ENCODE data around the gene MRPS2. TPM values are rescaled to one million over a fixed set of nuclear protein-coding genes. Genes with fewer than 3 reads are reported as not detected.
"Not testable (repeated sequence)": the region's sequence is repeated elsewhere in the genome, so short reads cannot be mapped to it uniquely, and the experiment has no call there.

Gene MRPS2
- total RNA-seq, 1 experiment from 2014 or later: 105 TPM

- peak; percentile 87 for DNase-seq (ENCODE audit: low spot score)
These were observed 984 bp upstream of the MRPS2 start for GRCh38 chr9:135499326-135500070.

GRCh38 chr9:135500071-135500524, 384 bp upstream of the MRPS2 start:
- peak; percentile 27 for DNase-seq (ENCODE audit: low spot score)

- no peak for DNase-seq (ENCODE audit: low spot score)
These were observed 1.0 kb downstream of the MRPS2 start for GRCh38 chr9:135501261-135502167.

- DNase-seq (ENCODE audit: low spot score): no peak
These were observed 1.8 kb downstream of the MRPS2 start for GRCh38 chr9:135502168-135502872.

- DNase-seq (ENCODE audit: low spot score): no peak
These were observed 2.4 kb downstream of the MRPS2 start for GRCh38 chr9:135502873-135503321.

- no peak for DNase-seq (ENCODE audit: low spot score)
These were observed 3.1 kb downstream of the MRPS2 start for GRCh38 chr9:135503371-135504261.

- peak; percentile 71 for DNase-seq (ENCODE audit: low spot score)
These were observed 4.1 kb downstream of the MRPS2 start for GRCh38 chr9:135504262-135505243.

GRCh38 chr9:135505406-135506187, 5.1 kb downstream of the MRPS2 start:
- no peak for DNase-seq (ENCODE audit: low spot score)

GRCh38 chr9:135506327-135507103, 6.0 kb downstream of the MRPS2 start:
- peak; percentile 21 for DNase-seq (ENCODE audit: low spot score)

- no peak for DNase-seq (ENCODE audit: low spot score)
These were observed 6.9 kb downstream of the MRPS2 start for GRCh38 chr9:135507104-135508035.

- DNase-seq (ENCODE audit: low spot score): no peak
These were observed 7.8 kb downstream of the MRPS2 start for GRCh38 chr9:135508211-135508820.

- no peak for DNase-seq (ENCODE audit: low spot score)
These were observed 9.0 kb downstream of the MRPS2 start for GRCh38 chr9:135509458-135509857.

GRCh38 chr9:135512241-135512603, 11.7 kb downstream of the MRPS2 start:
- DNase-seq (ENCODE audit: low spot score): no peak

GRCh38 chr9:135512904-135513303, 12.4 kb downstream of the MRPS2 start:
- no peak for DNase-seq (ENCODE audit: low spot score)

GRCh38 chr9:135513351-135513846, 12.9 kb downstream of the MRPS2 start:
- no peak for DNase-seq (ENCODE audit: low spot score)

GRCh38 chr9:135513906-135514305, 13.4 kb downstream of the MRPS2 start:
- DNase-seq (ENCODE audit: low spot score): not testable (repeated sequence)

Measured in HT-29 (cell line).